NCI-H1436 (cell line): ENCODE results near the gene HPD.
"Not testable (repeated sequence)": the region's sequence is repeated elsewhere in the genome, so short reads cannot be mapped to it uniquely, and the experiment has no call there.

Experiments used
- DNase-seq: peaks from one replicate; lab custom pipeline; 2025; lab: John Stamatoyannopoulos, UW

HPD gene

DNA sequence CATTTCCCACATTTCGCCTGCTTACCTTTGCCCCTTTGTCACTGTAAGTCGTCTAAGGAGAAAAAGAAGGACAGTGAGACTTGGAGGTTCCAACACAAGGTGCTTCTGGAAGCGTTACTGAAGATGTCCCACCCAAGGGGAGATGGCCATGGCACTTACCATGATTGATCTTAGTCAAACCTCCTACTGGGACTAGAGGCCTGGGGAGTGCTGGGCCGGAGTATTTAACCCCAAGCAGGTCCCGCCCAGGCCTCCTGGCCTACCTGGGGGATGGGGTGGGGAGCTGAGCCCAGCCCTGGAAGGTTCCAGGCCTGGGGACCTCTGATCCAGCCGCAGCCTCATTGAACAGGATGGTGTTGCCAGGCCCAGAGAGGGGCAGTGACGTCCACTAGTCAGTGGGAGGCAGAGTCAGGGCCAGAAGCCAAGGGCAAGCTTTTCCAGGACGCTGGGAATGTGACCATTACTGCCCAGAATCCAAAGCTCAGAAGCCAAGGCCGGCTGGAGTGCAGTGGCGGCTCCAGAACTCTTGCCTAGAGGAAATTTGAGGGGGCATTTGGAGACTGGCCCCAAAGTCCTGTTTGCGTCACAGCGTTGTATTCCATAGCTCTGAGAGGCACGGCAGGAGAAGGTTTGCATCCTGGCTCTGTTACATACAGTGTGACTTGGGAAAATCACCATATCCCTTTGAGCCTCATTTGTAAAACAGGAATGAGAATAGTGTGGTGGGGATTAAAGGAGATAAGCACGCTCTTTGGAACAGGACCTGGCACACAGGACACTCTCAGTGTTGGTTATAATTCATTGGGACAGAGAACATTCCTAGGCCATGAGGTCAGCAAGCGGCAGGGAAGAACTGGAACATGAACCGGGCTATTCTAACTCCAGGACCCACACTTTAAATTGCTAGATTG is at the start of gene HPD:
Gene HPD (minus strand): TSS at position 198 of the 911 bp plus-strand sequence. CDS start 36 bp downstream, at position 162.
- DNase-seq, result no peak

DNA sequence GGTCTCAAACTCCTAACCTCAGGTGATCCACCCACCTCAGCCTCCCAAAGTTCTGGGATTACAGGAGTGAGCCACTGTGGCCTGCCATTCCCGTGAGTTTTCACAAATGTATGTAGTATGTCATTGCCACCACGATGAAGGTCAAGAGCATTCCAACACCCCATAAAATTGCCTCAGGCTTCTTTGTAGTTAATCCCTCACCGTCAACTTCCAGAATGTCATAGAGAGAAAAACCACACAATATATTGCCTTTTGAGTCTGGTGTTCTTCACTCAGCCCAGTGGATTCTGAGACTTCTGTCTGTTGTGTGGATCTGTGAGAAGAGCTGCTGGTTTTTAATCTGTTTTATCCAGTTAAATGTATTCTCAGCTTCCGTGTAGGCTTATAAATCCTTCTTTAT is 47.1 kb upstream of the HPD start:
- DNase-seq, result no peak

DNA sequence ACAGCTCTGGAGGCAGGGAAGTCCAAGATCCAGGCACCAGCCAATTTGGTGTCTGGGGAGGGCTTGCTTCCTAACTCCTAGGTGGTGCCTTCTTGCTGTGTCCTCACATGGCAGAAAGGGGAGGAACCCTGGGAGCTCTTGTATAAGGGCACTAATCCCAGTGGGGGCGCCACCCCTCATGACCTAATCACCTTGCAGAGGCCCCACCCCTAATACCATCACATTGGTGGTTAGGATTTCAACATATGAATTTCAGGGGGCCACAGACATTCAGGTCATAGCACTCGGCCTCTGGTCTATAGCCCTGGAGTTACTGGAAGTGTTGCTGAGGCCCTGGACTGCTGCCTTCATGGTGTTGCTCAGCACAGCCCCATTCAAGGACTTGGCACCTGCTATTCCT is 44.5 kb upstream of the HPD start:
- no peak for DNase-seq

DNA sequence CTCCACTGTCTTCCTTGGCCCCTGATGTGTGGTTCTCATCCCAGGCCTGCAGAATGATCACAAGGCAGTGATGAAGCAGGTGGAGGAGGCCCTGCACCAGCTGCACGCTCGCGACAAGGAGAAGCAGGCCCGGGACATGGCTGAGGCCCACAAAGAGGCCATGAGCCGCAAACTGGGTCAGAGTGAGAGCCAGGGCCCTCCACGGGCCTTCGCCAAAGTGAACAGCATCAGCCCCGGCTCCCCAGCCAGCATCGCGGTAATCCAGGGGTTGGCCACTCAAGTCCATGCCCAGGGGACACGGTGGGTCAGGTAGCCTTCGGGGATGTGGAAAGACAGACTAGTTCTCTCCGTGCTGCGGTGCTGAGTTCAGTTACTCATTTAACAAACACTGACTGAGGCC is 40.9 kb upstream of the HPD start:
- no peak for DNase-seq

DNA sequence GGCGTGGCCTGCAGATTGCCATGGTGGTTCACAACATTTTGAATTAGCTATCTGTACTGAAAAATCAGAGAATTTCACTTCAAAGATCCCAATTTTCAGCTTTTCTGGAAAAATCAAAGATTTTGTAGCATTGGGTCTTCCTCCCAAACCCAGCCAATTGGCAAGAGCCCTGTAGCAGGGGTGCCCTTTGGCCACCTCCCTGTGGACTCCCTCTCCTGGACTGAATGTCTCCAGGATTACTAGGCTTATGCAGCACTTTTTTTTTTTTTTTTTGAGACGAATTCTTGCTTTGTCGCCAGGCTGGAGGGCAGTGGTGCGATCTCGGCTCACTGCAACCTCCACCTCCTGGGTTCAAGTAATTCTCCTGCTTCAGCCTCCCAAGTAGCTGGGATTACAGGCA is 39.6 kb upstream of the HPD start:
- DNase-seq, result no peak

DNA sequence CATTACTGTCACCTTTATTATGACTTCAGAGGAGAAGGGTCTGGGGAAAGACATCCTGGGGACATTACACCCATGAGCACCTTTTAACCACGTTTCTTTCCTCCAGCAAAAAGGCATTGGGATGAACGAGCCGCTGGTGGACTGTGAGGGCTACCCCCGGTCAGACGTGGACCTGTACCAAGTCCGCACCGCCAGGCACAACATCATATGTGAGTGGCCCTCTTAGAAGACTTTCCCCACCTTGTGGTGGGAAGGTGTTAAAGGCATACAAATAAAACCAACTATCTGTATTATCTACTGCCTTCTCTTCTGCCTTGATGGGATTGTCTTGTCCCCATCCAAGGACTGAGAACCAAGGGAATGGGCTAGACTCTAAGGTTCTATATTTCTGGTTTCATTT is 36.0 kb upstream of the HPD start:
- DNase-seq, result no peak

DNA sequence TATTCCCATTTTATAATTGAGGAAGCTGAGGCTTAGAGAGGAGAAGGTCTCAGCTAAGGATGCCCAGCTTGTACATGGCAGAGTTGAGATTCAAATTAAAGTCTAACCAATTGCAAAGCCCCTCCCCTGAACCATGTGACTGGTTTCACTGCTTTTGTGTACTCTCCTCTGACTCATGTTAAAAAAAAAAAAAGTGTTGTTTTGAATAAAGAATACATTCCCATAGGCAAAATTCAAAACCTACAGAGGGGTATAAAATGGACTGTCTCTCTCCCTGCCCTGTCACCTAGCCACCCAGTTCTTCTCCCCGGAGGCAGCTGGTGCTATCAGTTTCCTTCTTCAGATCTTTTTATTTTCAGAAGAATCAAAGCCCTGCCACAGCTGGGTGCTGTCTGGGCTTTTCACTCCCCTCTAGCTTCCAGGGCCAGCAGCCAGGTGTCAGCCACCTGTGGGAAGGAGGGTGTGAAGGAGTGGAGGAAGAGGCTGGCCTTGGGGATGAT is 35.4 kb upstream of the HPD start:
- DNase-seq, result no peak

DNA sequence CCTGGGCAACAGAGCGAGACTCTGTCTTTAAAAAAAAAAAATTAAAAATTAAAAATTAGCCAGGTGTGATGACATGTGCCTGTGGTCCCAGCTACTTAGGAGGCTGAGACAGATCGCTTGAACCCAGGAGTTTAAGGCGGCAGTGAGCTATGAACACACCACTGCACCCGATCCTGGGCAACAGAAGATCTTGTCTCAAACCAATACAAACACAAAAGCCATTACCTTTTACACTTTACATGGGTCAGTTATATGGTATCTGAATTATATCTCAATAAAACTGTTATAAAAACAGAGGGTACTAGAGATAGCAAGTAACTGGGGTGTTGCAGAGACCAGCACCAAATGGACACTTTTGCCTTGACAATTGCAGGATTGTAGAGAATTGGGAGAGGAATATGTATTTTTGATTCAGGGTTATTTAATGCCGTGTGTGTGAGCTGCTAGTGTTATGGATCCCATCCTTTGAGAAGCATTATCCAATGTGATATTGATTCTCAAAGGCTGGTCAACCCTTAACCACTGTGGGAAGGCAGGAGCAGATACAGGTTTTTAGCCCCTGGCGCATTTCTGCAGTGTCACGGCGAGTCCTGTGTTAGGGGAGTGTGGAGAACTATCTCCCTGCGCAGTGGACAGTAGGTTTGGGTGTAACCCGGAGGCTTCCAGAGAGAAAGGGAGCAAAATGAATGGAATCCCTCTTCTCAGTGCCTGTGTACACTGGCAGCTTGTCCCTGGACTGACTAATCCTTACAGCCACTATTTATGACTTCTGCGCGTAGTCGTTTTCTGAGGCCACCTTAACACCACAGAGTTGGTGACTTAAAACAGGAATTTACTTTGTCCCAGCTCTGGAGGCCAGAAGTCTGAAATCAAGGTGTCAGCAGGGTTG is 34.3 kb upstream of the HPD start:
- no peak for DNase-seq

DNA sequence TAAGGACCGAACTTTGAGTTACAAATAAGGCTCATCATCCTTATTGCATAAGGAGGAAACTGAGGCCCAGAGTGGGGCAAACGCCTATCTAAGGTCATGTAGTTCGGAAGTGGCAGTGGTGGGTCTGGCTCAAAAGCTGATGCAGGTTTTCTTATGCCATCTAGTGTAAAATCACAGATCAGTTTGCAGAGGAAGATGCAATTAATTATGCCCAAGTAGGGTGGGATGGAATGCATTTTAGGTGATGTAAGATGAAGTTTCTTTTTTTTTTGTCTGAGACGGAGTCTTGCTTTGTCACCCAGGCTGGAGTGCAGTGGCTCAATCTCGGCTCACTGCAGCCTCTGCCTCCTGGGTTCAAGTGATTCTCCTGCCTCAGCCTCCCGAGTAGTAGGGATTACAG is 31.0 kb upstream of the HPD start:
- not testable (repeated sequence) for DNase-seq

DNA sequence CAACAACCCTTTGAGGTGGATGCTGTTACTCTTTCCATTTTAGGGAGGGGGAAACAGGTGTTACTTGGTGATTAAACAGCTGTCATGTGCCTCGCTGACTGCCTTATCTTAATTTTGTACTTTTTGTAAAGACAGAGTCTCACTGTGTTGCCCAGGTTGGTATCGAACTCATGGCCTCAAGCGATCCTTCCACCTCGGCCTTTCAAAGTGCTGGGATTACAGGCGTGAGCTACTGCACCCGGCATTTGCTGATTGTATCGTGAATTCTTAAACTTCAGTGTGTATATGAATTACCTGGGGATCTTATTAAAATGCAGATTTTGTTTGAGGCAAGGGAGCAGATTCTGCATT is 30.6 kb upstream of the HPD start:
- no peak for DNase-seq

DNA sequence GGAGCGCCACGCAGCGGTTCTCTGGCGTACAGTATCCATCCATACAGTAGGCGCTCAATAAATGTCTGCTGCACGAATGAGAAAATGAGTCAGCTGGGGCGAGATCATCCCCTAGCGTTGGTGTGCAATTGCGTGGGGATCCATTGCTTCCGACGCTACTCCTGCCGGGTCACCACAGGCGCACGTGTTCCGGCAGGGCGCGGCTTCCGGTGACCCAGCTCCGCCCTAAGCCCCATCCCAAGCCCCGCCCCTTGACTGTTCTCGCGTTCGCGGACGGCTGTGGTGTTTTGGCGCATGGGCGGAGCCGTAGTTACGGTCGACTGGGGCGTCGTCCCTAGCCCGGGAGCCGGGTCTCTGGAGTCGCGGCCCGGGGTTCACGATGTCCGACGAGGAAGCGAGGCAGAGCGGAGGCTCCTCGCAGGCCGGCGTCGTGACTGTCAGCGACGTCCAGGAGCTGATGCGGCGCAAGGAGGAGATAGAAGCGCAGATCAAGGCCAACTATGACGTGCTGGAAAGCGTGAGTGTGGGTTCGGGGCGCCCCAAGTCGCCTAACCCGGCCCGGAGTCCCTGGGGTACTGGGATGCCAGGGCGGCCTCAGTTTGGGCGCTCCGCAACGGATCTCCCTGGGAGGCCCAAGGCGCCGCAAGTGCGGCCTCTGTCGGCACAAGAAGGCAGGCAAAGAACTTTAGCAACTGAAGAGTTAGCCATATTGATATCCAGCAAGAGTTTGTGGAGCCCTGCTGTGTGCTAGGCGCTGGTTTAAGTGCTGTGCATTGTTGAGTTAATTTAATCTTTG is 30.0 kb upstream of the HPD start, which contains the start of gene PSMD9:
Gene PSMD9 (plus strand): TSS at position 313 of the 796 bp plus-strand sequence. CDS start 67 bp downstream, at position 380.
- DNase-seq, result peak; percentile 96

DNA sequence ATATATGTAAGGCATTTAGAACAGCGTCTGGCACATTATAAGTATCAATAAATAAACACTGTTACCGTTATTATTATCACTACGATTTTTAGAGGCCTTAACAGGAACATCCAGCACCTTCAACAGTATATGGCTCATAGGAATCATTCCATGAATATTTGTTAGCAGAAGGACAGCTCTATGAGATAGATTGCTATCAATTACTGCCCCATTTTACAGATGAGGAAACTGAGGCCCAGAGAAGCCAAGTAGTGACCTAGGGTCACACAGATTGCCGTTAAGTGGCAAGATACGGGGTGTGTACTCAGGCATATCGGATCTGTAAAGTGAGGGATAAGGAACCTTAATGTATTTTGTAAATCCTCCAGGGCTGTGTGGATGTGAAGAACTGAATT is 29.4 kb upstream of the HPD start:
- no peak for DNase-seq

DNA sequence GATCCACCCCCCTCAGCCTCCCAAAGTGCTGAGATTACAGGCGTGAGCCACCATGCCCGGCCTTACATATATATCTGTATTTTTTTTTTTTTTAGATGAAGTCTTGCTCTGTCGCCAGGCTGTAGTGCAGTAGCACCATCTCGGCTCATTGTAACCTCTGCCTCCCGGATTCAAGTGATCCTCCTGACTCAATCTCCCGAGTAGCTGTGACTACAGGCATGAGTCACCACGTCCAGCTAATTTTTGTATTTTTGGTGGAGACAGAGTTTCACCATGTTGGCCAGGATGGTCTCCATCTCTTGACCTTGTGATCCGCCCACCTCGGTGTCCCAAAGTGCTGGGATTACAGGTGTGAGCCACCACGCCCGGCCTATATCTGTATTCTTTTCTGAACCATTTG is 26.5 kb upstream of the HPD start:
- not testable (repeated sequence) for DNase-seq

DNA sequence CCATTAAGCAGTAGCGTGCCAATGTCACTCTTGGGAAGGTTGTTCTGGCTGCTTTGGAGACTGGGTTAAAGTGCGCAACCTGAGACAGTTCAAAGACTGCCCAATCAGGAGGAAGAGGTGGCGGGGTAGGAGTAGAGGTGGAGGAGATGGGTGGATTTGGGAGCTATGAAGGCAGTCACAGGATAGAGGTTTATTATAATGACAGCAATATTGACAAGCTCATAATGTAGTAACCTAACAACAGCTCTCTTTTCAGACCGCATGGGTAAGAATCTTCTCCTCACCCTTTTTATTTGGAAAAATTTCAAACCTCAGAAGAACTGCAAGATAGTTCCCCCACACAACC is 24.6 kb upstream of the HPD start:
- DNase-seq, result no peak

DNA sequence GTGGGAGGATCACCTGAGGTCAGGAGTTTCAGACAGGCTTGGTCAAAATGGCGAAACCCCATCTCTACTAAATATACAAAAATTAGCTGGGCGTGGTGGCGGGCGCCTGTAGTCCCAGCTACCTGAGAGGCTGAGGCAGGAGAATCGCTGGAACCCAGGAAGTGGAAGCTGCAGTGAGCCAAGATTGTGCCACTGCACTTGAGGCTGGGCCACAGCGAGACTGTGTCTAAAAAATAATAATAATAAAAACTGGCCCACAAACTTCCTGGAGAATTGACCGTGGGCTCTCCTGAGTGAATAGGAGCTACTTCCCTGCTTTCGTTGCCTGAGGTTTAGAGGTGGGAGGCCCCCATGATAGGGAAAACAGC is 17.4 kb upstream of the HPD start:
- not testable (repeated sequence) for DNase-seq

DNA sequence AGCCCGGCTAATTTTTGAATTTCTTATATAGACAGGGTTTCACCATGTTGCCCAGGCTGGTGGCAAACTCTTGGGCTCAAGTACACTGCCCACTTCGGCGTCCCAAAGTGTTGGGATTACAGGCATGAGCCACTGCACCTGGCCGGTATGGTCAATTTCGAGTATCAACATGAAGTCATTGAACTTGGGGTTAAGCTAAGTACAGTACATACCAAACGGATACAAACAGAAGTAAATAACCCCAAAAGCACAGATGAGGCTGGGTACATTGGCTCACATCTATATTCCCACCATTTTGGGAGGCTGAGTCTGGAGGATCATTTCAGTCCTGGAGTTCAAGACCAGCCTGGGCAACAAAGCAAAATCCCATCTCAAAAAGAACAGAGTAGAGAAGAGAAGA is 16.9 kb upstream of the HPD start:
- DNase-seq, result no peak

DNA sequence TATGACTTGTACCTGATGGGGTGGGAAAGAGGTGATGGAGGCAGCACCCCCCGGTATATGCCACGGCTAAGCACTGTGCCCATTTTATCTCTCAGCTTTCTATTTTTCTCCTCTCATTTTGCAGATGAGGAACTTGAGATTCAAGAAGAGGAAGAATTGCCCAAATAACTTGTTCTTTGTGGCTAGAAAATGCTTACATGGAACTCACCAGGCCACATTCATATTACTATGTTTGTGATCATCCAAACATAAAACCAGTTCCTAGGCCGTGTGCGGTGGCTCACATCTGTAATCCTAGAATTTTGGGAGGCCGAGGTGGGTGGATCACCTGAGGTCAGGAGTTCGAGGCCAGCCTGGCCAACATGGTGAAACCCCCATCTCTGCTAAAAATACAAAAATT is 15.4 kb upstream of the HPD start:
- no peak for DNase-seq

DNA sequence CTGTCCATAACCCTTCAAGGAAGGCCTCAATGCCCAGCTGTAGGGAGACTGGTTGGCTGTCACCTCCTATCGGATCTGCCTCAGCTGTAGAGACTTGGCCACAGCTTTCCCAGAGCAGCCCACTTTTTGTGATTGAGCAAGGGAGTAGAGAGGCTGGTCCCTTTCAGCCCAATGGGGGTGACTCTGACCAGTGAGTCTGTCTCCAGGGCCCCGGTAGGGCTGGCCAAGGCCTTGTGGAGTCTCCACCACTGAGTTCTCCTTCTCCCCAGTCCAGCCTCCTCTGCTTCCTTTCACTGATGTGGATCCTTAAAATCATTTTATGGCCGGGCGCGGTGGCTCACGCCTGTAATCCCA is 14.5 kb upstream of the HPD start:
- DNase-seq, result no peak

DNA sequence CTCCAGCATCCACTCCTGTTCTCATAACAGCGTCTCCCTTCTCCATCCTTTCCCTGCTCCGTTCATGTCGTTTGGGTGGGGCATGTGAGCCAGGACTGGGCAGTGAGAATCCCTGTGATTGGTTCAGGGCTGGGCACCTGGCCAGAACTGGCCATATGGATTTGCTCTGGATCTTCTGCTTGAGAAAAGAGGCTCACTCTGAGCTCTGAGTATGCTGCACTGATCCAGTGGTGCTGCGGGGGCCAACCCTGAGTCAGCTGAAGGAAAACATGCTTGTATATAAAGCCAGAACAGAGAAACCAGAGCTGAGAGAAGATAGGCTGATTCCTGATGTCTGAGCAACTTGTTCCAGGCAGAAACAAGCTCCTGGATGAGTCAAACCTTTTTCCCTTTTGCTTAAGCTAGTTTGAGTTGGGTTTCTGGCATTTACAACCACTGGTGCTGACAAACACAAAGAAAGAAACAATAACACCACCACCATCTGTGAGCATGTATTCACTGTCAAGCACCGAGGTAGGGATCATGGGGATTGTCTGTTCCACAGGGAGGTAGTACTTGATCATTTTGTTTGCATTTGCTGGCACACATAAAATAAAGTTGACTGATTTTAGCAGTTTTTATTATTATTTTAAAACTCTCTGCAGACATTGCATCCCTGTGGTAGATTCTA is 14.0 kb upstream of the HPD start:
- no peak for DNase-seq

DNA sequence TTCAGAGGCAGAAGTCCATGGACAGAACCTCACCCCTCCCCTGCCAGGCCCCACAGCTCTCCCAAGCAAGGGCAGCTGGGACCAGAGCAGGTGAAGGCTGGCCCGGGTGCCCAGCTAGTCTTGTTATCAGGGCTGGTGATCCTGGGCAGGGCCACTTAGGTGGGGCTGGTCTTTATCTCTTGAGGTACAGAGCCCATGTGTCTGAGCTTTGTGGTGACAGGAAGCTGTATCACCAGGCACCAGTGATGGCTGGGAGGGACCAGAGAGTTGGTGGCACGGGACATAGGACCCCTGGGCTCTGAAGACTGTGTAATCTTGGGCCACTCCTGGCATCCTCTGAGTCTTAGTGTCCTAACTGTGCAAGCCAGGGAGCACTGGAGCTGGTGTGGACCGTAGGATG is 12.8 kb upstream of the HPD start:
- DNase-seq, result no peak

DNA sequence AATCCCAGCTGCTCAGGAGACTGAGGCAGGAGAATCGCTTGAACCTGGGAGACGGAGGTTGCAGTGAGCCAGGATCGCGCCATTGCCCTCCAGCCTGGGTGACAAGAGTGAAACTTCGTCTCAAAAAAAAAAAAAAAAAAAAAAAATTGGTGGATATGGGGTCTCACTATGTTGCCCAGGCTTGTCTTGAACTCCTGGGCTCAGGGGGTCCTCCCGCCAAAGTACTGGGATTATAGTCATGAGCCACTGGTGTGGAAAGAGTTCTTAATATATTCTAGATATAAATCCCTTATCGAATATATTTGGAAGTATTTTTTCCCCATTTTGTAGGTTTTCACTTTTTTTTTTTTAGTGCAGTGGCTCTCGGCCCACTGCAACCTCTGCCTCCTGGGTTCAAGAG is 10.6 kb upstream of the HPD start:
- not testable (repeated sequence) for DNase-seq

DNA sequence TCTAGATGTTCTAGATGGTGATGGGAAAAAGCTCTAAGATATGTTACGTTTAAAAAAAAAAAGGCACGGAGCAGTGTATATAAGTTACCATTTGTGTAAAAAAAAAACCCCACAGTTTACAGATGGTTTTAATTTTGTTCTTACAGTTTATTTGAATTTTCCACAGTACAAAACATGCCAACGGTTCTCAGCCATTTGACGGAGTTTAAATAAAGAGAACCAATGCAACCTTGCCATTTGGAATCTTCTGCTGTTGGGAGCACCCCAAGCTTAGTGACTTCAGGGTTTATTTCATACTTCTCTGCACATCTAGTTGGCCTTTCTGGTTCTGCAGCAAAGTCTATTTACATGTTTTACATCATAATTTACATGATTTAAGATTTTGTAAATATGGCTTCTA is 7.7 kb upstream of the HPD start:
- no peak for DNase-seq
